HL-60 (cell line): Measurements from ENCODE around the gene LAMP1.
"Not testable (repeated sequence)": the region's sequence is repeated elsewhere in the genome, so short reads cannot be mapped to it uniquely, and the experiment has no call there.

Experiments
- GABPA ChIP-seq: IDR thresholded peaks from 2 replicates; pipeline ENCODE4 v1.6.1; 2012; ENCODE audit warnings: low read depth
- POLR2AphosphoS5 ChIP-seq: IDR thresholded peaks from 2 replicates; pipeline ENCODE4 v1.6.1; 2012; ENCODE audit warnings: low read depth
- SPI1 ChIP-seq: IDR thresholded peaks from 2 replicates; pipeline ENCODE4 v1.6.1; 2012; ENCODE audit warnings: low read depth, mild to moderate bottlenecking, borderline replicate concordance
- TF ChIP-seq, protein P1 (sequence below): IDR thresholded peaks from one replicate; pipeline ENCODE4 v1.5.1; 2011; ENCODE audit warnings: low read length, control low read depth, inconsistent platforms; ENCODE audit not compliant: insufficient read depth

DNA sequence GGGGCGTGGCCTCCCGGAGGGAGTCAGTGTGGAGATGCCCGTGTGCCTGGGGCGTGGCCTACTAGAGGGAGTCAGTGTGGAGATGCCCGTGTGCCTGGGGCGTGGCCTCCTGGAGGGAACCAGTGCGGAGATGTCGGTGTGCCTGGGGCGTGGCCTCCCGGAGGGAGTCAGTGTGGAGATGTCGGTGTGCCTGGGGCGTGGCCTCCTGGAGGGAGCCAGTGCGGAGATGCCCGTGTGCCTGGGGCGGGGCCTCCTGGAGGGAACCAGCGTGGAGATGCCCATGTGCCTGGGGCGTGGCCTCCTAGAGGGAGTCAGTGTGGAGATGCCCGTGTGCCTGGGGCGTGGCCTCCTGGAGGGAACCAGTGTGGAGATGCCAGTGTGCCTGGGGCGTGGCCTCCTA lies 17.1 kb downstream of the LAMP1 start:
- TF ChIP-seq, protein P1, sequence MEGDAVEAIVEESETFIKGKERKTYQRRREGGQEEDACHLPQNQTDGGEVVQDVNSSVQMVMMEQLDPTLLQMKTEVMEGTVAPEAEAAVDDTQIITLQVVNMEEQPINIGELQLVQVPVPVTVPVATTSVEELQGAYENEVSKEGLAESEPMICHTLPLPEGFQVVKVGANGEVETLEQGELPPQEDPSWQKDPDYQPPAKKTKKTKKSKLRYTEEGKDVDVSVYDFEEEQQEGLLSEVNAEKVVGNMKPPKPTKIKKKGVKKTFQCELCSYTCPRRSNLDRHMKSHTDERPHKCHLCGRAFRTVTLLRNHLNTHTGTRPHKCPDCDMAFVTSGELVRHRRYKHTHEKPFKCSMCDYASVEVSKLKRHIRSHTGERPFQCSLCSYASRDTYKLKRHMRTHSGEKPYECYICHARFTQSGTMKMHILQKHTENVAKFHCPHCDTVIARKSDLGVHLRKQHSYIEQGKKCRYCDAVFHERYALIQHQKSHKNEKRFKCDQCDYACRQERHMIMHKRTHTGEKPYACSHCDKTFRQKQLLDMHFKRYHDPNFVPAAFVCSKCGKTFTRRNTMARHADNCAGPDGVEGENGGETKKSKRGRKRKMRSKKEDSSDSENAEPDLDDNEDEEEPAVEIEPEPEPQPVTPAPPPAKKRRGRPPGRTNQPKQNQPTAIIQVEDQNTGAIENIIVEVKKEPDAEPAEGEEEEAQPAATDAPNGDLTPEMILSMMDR = not testable (repeated sequence)
- not testable (repeated sequence) for TF ChIP-seq POLR2AphosphoS5, SPI1, GABPA
